NOMO-1 treated with dmso at 0.1 percent for 144 hours (cell line): ENCODE data around the gene DCLK1.

ENCODE experiments used
- DNase-seq: peaks from one replicate; lab custom pipeline; 2025; ENCODE audit not compliant: unreplicated experiment; lab: John Stamatoyannopoulos, UW

The DCLK1 gene

DNA sequence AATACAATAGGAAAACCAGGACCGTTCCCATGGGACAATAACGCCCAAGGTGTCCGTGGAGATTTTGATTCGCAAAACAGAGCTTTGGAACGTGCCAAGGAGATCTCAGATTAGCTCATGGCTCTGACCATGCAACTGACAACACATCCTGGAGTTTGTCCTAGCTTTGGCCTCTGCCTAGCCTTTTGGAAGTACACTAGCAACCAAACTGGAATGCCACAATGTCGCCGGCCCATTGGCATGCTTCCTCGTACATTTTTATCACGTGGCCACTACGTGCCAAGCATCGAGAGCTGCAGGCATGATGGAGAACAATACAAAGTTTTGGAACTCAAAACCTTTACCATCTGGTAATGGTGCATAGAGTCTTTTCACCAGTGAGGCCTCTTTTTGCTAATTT lies 256.5 kb downstream of the DCLK1 start:
- no peak for DNase-seq

DNA sequence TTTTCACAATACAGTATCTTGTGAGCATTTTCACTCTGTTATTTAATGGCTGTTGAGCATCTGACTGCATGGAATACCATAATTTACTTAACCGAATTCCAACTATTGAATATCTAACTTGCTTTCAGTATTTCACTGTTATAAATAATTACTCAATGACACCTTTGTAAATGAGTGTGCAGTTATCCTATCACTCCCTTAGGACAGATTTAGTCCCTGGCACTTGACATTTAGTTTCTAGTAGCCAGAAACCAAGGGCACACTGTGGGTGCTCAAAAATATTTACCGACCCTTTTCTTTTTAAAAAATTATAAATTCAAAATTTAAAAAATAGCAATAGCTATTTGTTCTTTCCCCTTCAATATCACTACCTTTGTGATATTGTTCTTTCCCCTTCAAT lies 258.8 kb downstream of the DCLK1 start:
- DNase-seq, result no peak

DNA sequence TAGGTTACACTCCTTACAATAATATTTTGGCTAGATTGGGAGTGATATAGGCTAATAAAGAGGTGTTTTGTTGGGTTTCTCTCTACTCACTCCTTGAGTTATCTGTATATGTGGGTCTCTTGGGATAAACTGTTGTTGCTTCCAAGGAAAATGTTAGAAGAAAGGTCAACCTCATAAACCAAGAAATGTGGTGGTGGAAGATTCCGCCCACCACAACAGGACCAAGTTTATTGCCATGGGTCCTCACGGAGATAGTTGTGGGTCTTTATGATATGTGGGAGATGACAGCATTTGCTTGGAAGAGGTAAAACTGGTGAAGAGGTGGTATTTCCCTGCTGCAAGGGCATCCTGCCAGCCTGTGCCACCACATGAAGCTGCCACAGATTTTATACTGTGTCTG lies 259.6 kb downstream of the DCLK1 start:
- DNase-seq, result no peak

DNA sequence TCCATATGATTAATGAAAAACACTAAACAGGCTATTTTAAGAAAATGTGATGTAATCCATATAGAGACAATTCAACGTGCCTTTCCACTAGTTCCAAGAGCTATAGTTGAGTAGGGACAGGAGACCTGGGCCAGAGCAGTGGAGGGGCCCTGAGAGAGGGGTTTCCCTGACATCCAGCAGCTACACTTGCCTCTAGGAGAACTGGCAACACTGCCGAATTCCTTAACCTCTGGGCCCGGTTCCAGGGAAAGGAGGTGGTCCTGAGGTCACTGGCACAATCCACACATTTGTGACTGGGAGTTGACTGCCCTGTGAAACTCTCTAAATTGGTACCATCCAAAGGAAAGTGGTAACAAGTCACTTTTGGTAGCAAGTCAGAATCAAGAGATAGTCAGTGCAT lies 264.4 kb downstream of the DCLK1 start:
- DNase-seq, result no peak

DNA sequence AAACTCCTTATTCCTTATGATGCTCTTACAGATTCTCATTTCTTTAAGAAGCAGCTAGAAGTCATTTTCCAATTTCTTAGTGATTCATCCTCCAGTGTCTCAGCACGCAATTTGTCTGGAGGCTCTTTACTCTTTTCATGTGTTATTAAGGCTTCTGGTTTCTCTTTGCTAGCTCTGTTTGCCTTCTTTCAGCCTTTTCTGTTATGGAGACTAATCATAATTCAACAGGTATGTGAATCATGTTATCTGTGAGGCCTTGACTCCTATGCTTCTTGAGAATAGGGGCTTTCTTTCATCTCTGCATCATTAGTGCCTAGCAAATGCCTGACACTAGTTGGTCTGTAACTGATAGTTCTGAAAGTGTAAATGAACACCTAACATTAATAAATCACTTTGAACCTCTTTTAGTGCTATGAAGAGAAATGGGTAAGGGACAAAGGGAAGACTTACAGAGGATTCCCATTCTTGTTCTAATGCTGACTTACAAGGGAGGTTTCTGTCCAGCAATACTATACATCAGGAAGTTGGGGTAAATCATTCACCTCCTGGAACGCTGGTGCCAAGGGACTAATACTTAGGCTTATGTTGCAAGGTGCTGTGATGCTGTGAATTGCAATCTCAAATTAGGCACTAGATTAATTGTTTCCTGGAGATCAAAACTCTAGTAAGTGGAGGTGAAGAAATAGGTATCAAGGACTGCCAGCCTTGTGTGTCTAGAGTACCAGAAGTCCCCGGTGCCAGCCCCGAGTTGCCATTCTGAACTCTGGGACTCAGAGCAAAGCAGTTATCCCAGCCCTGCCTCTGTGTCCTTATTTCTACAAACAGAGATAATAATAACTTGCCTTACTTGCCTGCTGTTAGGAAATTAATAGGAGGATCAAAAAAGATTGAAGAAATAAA lies 265.6 kb downstream of the DCLK1 start:
- DNase-seq, result no peak

DNA sequence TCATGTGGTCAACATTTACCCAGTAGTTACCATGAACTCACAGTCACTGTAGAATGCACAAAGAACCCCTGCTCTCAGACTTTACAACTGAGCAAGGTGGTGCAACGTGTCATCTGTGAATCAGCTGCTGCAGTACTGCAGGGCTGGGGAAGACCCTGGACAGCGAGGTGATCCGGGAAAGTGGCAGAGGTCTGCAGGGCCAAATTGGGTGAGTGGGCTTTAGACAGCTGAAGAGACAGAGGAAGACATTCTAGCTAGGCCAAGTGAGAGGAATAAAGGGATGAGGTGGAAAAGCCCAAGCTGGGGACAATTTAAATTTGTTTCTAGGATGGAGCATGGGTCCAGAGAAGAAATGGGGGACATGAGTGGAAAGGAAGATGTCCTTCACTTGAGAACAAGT lies 270.5 kb downstream of the DCLK1 start:
- no peak for DNase-seq

DNA sequence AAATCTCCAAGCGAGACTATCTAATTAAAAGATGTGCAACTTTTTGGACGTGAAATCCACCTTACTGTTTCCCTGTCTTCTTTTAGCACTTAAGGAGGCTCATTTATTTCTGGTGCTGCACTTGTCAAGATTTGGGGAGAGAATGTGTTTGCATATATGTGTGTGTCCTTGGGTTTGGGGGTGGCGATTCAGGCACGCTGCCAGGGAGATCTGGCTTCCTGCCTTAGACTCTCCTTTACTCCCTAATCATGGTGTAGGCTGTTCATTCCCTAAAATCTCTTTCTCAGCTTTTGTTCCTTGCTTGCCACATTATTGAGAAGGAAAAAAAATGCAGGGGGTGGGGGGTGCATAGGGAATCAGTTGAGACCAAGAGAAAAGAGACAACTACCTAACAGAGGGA lies 271.2 kb downstream of the DCLK1 start:
- no peak for DNase-seq

DNA sequence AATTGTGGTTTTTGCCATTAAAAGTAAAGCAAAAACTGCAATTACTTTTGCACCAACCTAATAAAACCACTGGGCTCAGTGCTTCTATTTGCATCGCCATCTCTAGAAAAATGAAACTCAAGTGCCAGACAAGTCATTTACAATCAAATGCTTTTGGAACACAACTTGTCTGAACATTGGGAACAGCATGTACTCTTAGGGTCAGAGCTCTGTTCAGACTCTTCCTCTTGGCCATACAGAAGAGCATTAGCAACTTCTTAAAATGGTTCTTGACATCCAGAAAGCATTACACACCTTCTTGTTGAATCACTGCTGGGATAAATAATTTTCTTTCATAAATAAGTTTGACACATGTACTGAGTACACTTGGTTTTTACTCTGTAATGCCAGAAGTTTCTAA lies 272.5 kb downstream of the DCLK1 start:
- no peak for DNase-seq

DNA sequence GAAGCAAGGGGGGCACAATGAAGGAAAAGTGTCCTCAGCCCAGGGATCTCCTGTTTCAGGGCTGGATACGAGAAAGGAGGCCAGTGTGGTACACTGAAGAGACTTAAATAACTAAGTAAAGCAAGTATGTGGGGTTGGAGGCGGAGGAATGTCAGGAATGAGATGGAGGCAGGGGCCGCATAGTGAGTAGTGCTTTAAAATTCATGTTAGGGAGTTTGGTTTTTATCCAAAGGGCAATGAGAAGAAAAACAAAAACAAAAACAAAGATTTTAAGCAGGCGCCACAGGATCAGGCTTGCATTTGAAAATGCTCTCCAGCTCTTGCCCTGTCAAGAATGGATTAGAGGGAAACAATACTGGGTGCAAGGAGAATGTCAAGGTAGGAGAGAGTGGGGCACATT lies 273.4 kb downstream of the DCLK1 start:
- DNase-seq, result no peak

DNA sequence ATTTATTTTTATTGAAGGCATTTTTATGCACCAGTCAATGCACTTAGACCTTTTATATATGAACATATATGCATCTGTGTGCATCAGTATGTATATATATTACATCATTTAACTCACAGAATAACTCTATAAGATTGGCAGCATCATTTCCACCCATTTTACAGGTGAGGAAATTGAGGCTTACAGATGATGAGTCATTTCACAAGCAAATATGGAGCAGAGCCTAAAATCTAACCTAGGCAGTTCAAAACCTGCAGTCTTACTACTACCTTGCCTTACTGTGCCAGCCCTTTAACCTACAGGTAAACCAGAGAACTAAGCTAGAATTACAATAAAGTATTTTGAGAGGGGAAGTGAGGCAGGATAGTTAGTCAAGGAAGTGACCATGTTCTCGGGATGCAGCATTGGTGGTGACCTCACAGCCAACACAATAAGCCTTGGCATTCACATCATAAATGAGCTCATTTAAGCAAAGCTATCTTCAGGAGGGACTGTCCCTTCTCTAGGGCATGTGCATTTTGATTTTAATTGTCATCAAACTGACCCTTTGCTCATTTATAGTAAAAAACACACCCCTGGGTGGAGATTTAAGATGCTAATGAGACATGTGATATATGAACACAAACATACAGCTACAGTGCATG lies 274.3 kb downstream of the DCLK1 start:
- no peak for DNase-seq

DNA sequence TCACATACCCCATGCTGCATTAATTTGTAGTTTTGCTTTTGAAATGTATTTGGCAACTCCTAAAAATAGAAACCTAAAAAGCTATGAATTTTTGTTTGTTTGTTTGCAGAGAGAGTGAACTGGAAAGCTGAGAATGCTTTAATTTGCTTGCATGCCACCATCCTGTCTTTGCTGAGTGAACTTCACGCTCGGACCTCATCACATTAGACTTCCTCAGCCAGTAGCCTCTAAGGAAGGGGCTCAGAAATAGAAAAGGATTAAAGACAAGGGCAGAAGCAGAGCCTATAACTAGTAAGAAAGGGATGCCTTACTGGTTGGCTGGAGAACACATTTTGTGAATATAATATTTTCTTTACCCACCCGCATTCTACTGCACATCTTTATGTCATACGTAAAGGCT lies 275.1 kb downstream of the DCLK1 start:
- no peak for DNase-seq

DNA sequence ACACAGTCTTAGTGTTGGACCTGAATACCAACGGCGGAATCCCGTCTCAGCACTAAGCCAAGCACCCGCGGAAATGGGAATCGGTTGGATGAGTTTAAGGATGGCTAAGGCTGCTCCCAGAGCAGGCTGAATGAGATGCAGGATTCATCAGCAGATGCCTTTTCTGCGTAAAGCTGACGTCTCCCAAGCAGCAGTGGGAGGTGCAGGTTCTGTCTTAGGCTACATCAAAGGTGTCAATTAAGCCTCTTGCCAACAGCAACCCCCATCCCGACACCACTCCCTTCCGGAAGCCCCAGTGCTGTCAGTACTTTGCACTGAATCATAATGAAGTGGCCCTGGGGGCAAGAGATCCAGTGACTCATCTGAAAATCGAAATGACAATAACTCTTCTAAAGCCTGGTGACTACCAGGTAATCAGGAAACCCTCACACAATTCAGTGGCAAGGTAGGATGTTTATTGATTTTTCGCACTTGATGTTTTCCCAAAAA lies 275.6 kb downstream of the DCLK1 start:
- DNase-seq, result no peak

DNA sequence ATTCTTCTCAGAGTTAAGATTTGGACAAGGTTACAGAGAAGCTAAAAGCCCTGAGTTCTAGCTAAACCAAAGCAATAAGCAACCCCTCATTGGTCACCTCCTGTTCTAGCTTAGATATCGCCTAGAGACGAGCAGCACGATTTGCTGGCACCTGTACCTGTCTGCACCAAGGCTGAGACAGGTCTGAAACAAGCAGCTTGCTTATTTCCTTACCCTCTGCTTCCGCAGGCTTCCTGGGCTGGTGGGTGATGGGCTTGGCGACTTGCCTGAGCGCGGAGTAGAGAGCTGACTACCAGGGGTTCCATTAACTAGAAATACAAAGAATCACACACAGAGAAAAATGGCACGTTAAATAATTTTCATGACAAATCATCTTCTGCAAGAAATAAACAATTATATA lies 276.9 kb downstream of the DCLK1 start:
- DNase-seq, result no peak

DNA sequence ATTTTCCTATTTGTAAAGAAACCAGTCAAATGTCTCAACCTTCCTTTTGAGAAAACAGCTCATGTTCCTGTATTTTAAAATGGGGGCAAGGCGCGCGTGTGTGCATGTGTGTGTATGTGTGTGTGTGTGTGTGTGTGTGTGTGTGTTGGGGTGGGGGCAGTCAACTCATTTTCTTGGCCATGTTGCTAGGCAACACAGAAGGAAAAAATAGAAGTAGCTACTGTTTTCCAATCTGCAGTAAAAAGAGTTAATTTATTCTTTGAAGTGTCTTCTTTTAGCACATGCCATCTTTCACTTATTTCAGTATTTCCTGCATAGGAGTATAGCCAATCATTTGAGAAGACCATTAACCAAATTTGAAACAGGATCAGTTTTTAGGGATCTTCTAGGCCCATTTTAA lies 279.3 kb downstream of the DCLK1 start:
- no peak for DNase-seq

DNA sequence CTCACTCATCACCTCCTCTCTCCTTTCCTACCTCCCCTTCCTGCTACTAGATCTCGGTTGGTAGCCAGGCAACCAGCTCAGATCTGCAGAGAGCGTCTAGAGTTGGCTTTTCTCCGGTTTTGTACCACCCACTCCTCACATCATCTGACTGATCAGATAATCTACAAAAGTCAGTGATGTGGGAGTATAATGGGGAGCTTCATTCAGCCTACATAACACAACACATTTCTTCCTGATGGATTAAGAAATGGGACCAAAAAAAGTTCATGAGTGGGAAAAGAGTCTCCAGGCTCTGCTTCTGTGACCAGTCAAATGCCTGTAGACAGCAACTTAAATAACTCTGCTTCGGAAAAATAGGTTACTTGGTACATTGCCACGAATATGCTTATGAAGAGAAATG lies 279.8 kb downstream of the DCLK1 start:
- no peak for DNase-seq

DNA sequence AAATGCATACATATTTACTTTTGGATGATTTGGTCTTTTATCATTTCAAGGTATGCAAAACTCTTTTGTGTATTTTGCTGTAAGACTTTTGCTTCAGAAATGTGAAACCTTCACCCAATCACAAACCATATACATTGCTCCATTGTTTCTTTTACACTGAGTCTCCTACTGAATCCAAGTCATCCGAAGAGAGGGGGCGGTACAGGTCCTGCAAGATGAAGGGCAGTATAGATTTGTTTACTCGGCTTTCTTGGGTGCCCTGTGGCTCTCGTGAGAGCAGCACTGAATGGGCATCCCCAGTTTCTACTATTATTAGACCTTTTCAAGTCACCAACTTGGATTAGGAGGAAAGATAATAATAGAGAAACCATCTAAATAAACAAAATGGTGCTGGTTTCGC lies 280.6 kb downstream of the DCLK1 start:
- DNase-seq, result no peak

DNA sequence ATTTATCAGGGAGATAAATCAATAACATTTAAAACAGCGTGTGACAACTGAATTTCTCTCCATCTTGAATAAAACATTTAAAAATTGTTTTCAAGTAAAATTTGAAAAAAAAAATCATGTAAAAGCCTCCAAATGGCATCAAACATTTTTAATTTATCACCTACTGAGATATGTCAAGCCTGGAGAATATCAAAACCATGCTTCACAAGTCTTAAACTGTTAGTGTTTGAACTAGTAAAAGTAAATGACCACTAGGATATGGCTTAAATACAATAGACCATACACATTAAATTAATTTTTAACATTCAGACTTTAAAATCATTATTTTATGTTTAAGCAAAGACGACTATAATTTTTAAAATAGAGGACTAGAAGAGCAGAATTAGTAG lies 281.9 kb downstream of the DCLK1 start:
- DNase-seq, result no peak

DNA sequence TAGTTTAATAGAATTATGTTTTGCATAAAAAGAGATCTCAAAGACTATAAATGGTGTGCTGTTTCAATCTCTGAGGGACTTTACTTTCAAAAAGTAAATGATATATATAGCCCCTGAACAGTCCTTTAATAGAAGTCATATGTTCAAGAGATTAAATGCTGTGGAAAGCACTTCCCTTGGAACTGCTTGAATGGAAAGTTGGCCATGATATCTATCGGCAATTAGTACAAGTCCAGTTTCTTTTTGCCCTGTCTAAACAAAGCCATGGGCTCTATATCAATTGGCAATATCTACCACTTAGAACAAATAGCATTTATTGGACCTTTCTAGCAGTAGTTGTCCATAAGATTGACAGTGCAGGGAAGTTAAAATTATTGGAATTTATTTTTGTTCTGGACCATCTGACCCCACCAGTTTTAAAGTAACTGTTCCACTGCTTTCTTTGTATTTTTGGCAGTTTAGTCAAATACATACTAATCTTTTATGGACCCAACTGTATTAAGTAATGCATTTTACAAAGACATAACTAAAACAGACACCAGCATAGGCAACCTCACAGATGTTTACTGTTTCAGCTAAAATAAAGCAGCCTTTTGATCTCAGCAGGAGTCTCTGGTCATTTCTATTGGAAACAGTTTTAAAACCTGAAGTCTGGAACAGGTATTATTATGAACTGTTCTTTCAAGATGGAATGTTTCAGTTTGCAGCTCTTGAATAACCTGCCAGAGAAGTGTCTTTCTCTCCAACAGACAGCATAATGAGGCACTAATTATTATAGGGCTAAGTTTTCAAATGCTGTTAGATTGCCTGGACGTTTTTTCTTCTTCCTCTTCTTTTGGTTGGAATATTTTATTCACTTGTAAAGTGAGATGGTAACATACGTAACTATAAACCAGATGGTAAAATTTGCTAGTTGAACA lies 282.6 kb downstream of the DCLK1 start:
- DNase-seq, result no peak

DNA sequence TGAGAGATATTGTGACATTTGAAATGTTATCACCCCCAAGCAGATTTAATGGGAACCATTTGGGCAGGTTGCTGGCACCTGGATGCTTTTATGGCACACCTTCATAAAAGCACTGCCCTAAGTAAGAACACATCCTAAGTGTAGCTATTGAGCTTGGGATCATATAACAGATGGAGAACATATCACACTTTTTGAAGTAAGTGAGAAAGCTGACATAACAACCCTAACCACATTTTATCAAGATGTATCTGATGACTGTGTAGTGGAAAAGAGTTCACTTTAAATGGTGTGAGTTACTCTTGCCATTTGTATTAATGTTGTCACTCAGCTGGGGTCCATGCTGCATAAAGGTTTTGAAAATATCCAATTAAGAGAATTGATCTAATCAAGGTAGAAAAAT lies 287.9 kb downstream of the DCLK1 start:
- no peak for DNase-seq

DNA sequence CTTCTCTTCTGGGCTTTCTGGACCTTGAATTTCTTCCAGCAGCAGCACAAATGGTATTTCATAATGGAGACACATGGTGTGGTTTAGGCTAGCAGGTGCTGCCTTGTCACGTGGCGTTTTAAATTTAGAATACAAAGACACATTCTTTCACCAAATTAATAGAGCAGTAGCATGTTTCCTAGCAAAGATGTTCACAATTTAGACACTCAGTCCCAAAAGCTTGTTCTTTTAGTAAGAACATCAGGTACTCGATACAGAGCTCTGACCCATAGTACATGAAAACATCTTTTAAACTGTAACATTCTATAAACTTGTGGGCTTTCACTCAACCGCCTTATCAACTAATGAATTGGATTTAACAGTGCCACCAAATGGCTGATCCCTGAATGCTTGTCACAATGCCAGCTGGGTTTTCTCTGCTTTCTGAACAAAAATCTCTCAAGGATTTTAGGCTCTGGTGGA lies 290.1 kb downstream of the DCLK1 start:
- no peak for DNase-seq

DNA sequence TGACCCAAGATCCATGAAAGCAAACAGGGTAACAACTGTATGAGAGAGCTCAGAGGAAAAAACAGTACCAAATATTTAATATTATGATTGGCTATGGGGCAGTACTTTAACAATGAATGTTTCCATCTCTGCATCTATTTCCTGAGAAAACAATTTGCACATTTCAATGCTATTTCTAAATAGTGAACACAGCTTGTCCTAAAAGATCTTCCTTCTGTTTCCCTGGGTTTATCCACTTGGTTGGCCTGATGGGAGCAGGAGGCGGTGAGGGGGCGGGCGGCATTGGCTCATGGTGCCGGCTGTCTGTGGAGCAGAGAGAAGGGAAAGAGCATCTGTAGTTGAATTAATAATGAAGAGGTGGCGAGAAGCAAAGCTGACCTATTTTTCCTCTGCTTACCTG lies 291.4 kb downstream of the DCLK1 start:
- no peak for DNase-seq
